Keratinocyte (primary cell): Measurements from ENCODE around the gene DES. TPM values are rescaled to one million over a fixed set of nuclear protein-coding genes. Genes with fewer than 3 reads are reported as not detected.

Source experiments
- DNase-seq: peaks from one replicate; pipeline ENCODE4 v3.0.0-alpha.2; 2011; ENCODE audit warnings: low read depth, missing footprints, low spot score
- FAIRE-seq: peaks from 2 replicates; lab custom pipeline; 2011; peaks lifted over from hg19 to GRCh38; lab: Jason Lieb, UNC
- H2AFZ ChIP-seq: 2 replicates; pipeline ENCODE4 v1.6.0; 2012; ENCODE audit warnings: low read length, control low read depth, inconsistent platforms; ENCODE audit not compliant: control insufficient read depth
- H3K27ac ChIP-seq: 2 replicates; pipeline ENCODE4 v1.5.1; 2011; ENCODE audit warnings: low read length; ENCODE audit not compliant: control insufficient read depth, insufficient read depth
- H3K27me3 ChIP-seq: 3 replicates; pipeline ENCODE4 v1.6.0; 2011; ENCODE audit warnings: low read length; ENCODE audit not compliant: control insufficient read depth, insufficient read depth; ENCODE audit errors: extremely low read depth
- H3K36me3 ChIP-seq, 2 experiments: 2 replicates in 1 of 2; 3 replicates in 1 of 2; pipeline ENCODE4 v1.5.1; 2011; ENCODE audit warnings: low read length in 2 of 2, mild to moderate bottlenecking in 1 of 2; ENCODE audit not compliant: control insufficient read depth in 2 of 2, insufficient read depth in 2 of 2; ENCODE audit errors: extremely low read depth in 1 of 2
- H3K4me1 ChIP-seq: 3 replicates; pipeline ENCODE4 v1.5.1; 2011; ENCODE audit warnings: low read length; ENCODE audit not compliant: control insufficient read depth, insufficient read depth; ENCODE audit errors: extremely low read depth
- H3K4me2 ChIP-seq: 3 replicates; pipeline ENCODE4 v1.6.0; 2011; ENCODE audit warnings: low read depth, low read length; ENCODE audit not compliant: control insufficient read depth, insufficient read depth; ENCODE audit errors: extremely low read depth
- H3K4me3 ChIP-seq, 3 experiments: fragments of 200-600 bp in 1 of 3; sonication (generic) in 1 of 3; 2 replicates in 2 of 3; 3 replicates in 1 of 3; pipeline ENCODE4 v1.5.1; 2011 to 2016; ENCODE audit warnings: low read length in 3 of 3, mild to moderate bottlenecking in 3 of 3, control low read depth in 2 of 3, inconsistent platforms in 1 of 3, low read depth in 1 of 3, mixed read lengths in 1 of 3, mixed run types in 1 of 3, moderate library complexity in 1 of 3; ENCODE audit not compliant: control insufficient read depth in 2 of 3, insufficient read depth in 2 of 3; ENCODE audit errors: extremely low read depth in 1 of 3
- H3K79me2 ChIP-seq: 2 replicates; pipeline ENCODE4 v1.6.0; 2012; ENCODE audit warnings: low read length; ENCODE audit not compliant: control insufficient read depth, insufficient read depth
- H3K9ac ChIP-seq: 3 replicates; pipeline ENCODE4 v1.6.0; 2011; ENCODE audit warnings: low read length; ENCODE audit not compliant: control insufficient read depth, insufficient read depth; ENCODE audit errors: extremely low read depth
- H3K9me1 ChIP-seq: 3 replicates; pipeline ENCODE4 v1.6.0; 2011; ENCODE audit warnings: low read length; ENCODE audit not compliant: control insufficient read depth, insufficient read depth; ENCODE audit errors: extremely low read depth
- H3K9me3 ChIP-seq: 2 replicates; pipeline ENCODE4 v1.5.1; 2012; ENCODE audit warnings: low read depth, low read length; ENCODE audit not compliant: control insufficient read depth
- H4K20me1 ChIP-seq: 3 replicates; pipeline ENCODE4 v1.6.0; 2011; ENCODE audit warnings: low read length; ENCODE audit not compliant: control insufficient read depth, insufficient read depth; ENCODE audit errors: extremely low read depth
- CTCF ChIP-seq, 3 experiments: IDR thresholded peaks in 1 of 3; conservative IDR thresholded peaks in 1 of 3; optimal IDR thresholded peaks in 1 of 3; 2 replicates in 2 of 3; 3 replicates in 1 of 3; pipeline versions ENCODE3 to v1.5.1; 2011; ENCODE audit warnings: low read length in 3 of 3, mild to moderate bottlenecking in 3 of 3, moderate library complexity in 2 of 3, control low read depth in 1 of 3, inconsistent platforms in 1 of 3; ENCODE audit not compliant: insufficient read depth in 2 of 3; ENCODE audit errors: extremely low read depth in 1 of 3
- EZH2 ChIP-seq: IDR thresholded peaks from one replicate; pipeline ENCODE4 v1.6.1; 2012; ENCODE audit warnings: inconsistent platforms, mild to moderate bottlenecking, low read length, moderate library complexity
- dilution Hi-C: fragments of 300-500 bp; cut with MboI; formaldehyde crosslinking; loops from one replicate; pipeline ENCODE4 v1.7.0; 2020; ENCODE audit warnings: low sequenced_read_pairs; ENCODE audit not compliant: extremely low pct_ligation_motif_present
- polyA plus RNA-seq, 5 experiments: library from polyadenylated mRNA; depleted of rRNA in 3 of 5; stranded (reverse) in 3 of 5; stranded (forward) in 1 of 5; unstranded in 1 of 5; fragments of >200 nt; gene quantifications; 1 replicate in 1 of 5; 2 replicates in 3 of 5; 3 replicates in 1 of 5; pipeline versions ENCODE4 v1.2.1 to v1.2.3, GENCODE V29; 2011 to 2012; ENCODE audit warnings: missing spikeins in 2 of 5, low read depth in 1 of 5, low replicate concordance in 1 of 5

The DES gene
- polyA plus RNA-seq, 1 donor (not counting 4 experiments of a cell fraction or from before 2014, with no cell fraction given): not detected

GRCh38 chr2:219446101-219446504, 27.9 kb downstream of the DES start:
- H3K9me3 ChIP-seq: no peaks in the 10 kb centered on the region

GRCh38 chr2:219446689-219447088, 28.5 kb downstream of the DES start:
- Histone ChIP-seq H3K9me3 (no peaks in the 10 kb centered on the region), H3K9ac (no peak overlapping the region), H4K20me1 (no peaks in the 10 kb centered on the region), H3K4me1 (peaks cover 5% of the 10 kb centered on the region), H3K9me1 (no peaks in the 10 kb centered on the region), H3K27me3 (no peaks in the 10 kb centered on the region), H2AFZ (no peak overlapping the region), H3K79me2 (no peaks in the 10 kb centered on the region), H3K27ac (no peak overlapping the region), H3K36me3 (peaks cover 8 to 15% of the 10 kb centered on the region in 2 experiments), H3K4me3 (no peak overlapping the region), H3K4me2 (no peak overlapping the region)
- no peak for FAIRE-seq
- dilution Hi-C loops: no loop called here
- no peak for DNase-seq
- TF ChIP-seq EZH2 (no peak), CTCF (optimal IDR thresholded peaks at IDR 0.05 in 1 of 3, IDR thresholded peaks at IDR 0.05 in 1 of 3, conservative IDR thresholded peaks at IDR 0.05 in 1 of 3; ENCODE audit: extremely low read depth in 1 of 3, insufficient read depth in 2 of 3, low read length in 3 of 3) (no peak)

More at GRCh38 chr2:219446101-219446504, 27.9 kb downstream of the DES start:
- dilution Hi-C loops: no loop called here
- no peak for TF ChIP-seq EZH2
- no peak for TF ChIP-seq CTCF (optimal IDR thresholded peaks at IDR 0.05 in 1 of 3, IDR thresholded peaks at IDR 0.05 in 1 of 3, conservative IDR thresholded peaks at IDR 0.05 in 1 of 3; ENCODE audit: extremely low read depth in 1 of 3, insufficient read depth in 2 of 3, low read length in 3 of 3)
- DNase-seq (no peak), FAIRE-seq (no peak)
- Histone ChIP-seq H3K9me1 (no peaks in the 10 kb centered on the region), H3K4me1 (peaks cover 10% of the 10 kb centered on the region), H2AFZ (no peak overlapping the region), H3K27me3 (no peaks in the 10 kb centered on the region), H3K27ac (no peak overlapping the region), H3K36me3 (peaks cover 8 to 15% of the 10 kb centered on the region in 2 experiments), H3K9ac (no peak overlapping the region), H3K79me2 (no peaks in the 10 kb centered on the region), H3K4me3 (no peak overlapping the region), H4K20me1 (no peaks in the 10 kb centered on the region), H3K4me2 (no peak overlapping the region)
